Measurements from ENCODE around the gene IDH3G. TPM values are rescaled to one million over a fixed set of nuclear protein-coding genes. Genes with fewer than 3 reads are reported as not detected.

Gene IDH3G
- total and polyA plus RNA-seq, 2 donors (not counting 1 experiment from before 2014, with no cell fraction given): 44.6 to 55.7 TPM

GRCh38 chrX:153816831-153817690 is 22.9 kb upstream of the IDH3G start:
- TF ChIP-seq CTCF (conservative IDR thresholded peaks at IDR 0.05 in 1 of 2, IDR thresholded peaks at IDR 0.05 in 1 of 2; ENCODE audit: low read depth in 1 of 2, low read length in 2 of 2) (no peak), EZH2 (IDR thresholded peaks at IDR 0.05; ENCODE audit: low read length, missing control alignments) (no peak)
- H4K20me1 ChIP-seq (ENCODE audit: control insufficient read depth, extremely low read depth, insufficient read depth, low read length): no peaks in the 10 kb centered on the region
- H3K9me3 ChIP-seq (ENCODE audit: control insufficient read depth, insufficient read depth, low read depth, low read length): no peaks in the 10 kb centered on the region
- H3K9ac ChIP-seq (ENCODE audit: insufficient read depth, low read length): no peak overlapping the region
- no peak for DNase-seq (ENCODE audit: low read depth in 2 of 2)
- no peaks in the 10 kb centered on the region for H3K4me1 ChIP-seq (ENCODE audit: control insufficient read depth, extremely low read depth, insufficient read depth, low read length)
- no peaks in the 10 kb centered on the region for H3K79me2 ChIP-seq (ENCODE audit: control insufficient read depth, insufficient read depth, low read length)
- H3K4me3 ChIP-seq (replicated peaks in 1 of 4; ENCODE audit: control extremely low read depth in 1 of 4, insufficient read depth in 1 of 4, low read depth in 3 of 4, low read length in 4 of 4): no peak overlapping the region
- no peaks in the 10 kb centered on the region for H3K36me3 ChIP-seq (ENCODE audit: control insufficient read depth, insufficient read depth, low read length)
- no peak overlapping the region for H2AFZ ChIP-seq (ENCODE audit: low read length)
- no peak overlapping the region for H3K4me2 ChIP-seq (ENCODE audit: extremely low read depth, insufficient read depth, low read length)
- no peaks in the 10 kb centered on the region for H3K27me3 ChIP-seq (ENCODE audit: control insufficient read depth, insufficient read depth, low read length)
- no peak overlapping the region for H3K27ac ChIP-seq (ENCODE audit: insufficient read depth, low read length)

- no peak for DNase-seq (ENCODE audit: low read depth in 2 of 2)
- H3K79me2 ChIP-seq (ENCODE audit: control insufficient read depth, insufficient read depth, low read length): no peaks in the 10 kb centered on the region
- no peak overlapping the region for H3K27ac ChIP-seq (ENCODE audit: insufficient read depth, low read length)
- no peaks in the 10 kb centered on the region for H3K9me3 ChIP-seq (ENCODE audit: control insufficient read depth, insufficient read depth, low read depth, low read length)
- no peak overlapping the region for H2AFZ ChIP-seq (ENCODE audit: low read length)
- H3K4me2 ChIP-seq (ENCODE audit: extremely low read depth, insufficient read depth, low read length): no peak overlapping the region
- TF ChIP-seq CTCF (conservative IDR thresholded peaks at IDR 0.05 in 1 of 2, IDR thresholded peaks at IDR 0.05 in 1 of 2; ENCODE audit: low read depth in 1 of 2, low read length in 2 of 2) (no peak), EZH2 (IDR thresholded peaks at IDR 0.05; ENCODE audit: low read length, missing control alignments) (no peak)
- H3K4me3 ChIP-seq (replicated peaks in 1 of 4; ENCODE audit: control extremely low read depth in 1 of 4, insufficient read depth in 1 of 4, low read depth in 3 of 4, low read length in 4 of 4): no peak overlapping the region
- H4K20me1 ChIP-seq (ENCODE audit: control insufficient read depth, extremely low read depth, insufficient read depth, low read length): no peaks in the 10 kb centered on the region
- H3K4me1 ChIP-seq (ENCODE audit: control insufficient read depth, extremely low read depth, insufficient read depth, low read length): no peaks in the 10 kb centered on the region
- H3K27me3 ChIP-seq (ENCODE audit: control insufficient read depth, insufficient read depth, low read length): no peaks in the 10 kb centered on the region
- no peaks in the 10 kb centered on the region for H3K36me3 ChIP-seq (ENCODE audit: control insufficient read depth, insufficient read depth, low read length)
- H3K9ac ChIP-seq (ENCODE audit: insufficient read depth, low read length): no peak overlapping the region
Observed at GRCh38 chrX:153814591-153815315, 20.6 kb upstream of the IDH3G start.

- no peak overlapping the region for H3K4me2 ChIP-seq (ENCODE audit: extremely low read depth, insufficient read depth, low read length)
- no peak overlapping the region for H3K4me3 ChIP-seq (replicated peaks in 1 of 4; ENCODE audit: control extremely low read depth in 1 of 4, insufficient read depth in 1 of 4, low read depth in 3 of 4, low read length in 4 of 4)
- no peak for TF ChIP-seq EZH2 (IDR thresholded peaks at IDR 0.05; ENCODE audit: low read length, missing control alignments)
- TF ChIP-seq CTCF (conservative IDR thresholded peaks at IDR 0.05 in 1 of 2, IDR thresholded peaks at IDR 0.05 in 1 of 2; ENCODE audit: low read depth in 1 of 2, low read length in 2 of 2): no peak
- H3K27me3 ChIP-seq (ENCODE audit: control insufficient read depth, insufficient read depth, low read length): no peaks in the 10 kb centered on the region
- no peak for DNase-seq (ENCODE audit: low read depth in 2 of 2)
- no peaks in the 10 kb centered on the region for H4K20me1 ChIP-seq (ENCODE audit: control insufficient read depth, extremely low read depth, insufficient read depth, low read length)
- no peaks in the 10 kb centered on the region for H3K9me3 ChIP-seq (ENCODE audit: control insufficient read depth, insufficient read depth, low read depth, low read length)
- H3K36me3 ChIP-seq (ENCODE audit: control insufficient read depth, insufficient read depth, low read length): no peaks in the 10 kb centered on the region
- no peaks in the 10 kb centered on the region for H3K4me1 ChIP-seq (ENCODE audit: control insufficient read depth, extremely low read depth, insufficient read depth, low read length)
- no peak overlapping the region for H3K27ac ChIP-seq (ENCODE audit: insufficient read depth, low read length)
- no peak overlapping the region for H3K9ac ChIP-seq (ENCODE audit: insufficient read depth, low read length)
- H3K79me2 ChIP-seq (ENCODE audit: control insufficient read depth, insufficient read depth, low read length): no peaks in the 10 kb centered on the region
- no peak overlapping the region for H2AFZ ChIP-seq (ENCODE audit: low read length)
Observed at GRCh38 chrX:153813161-153813560, 19.0 kb upstream of the IDH3G start.

Data from fibroblast of lung (primary cell).